ENCODE measurements around the gene PLA2G4D. TPM values are rescaled to one million over a fixed set of nuclear protein-coding genes. Genes with fewer than 3 reads are reported as not detected.

The PLA2G4D gene
- total and polyA plus RNA-seq, 9 donors: 0.04 to 0.22 (median 0.08) TPM; not detected in 2

- no peak for DNase-seq
- Histone ChIP-seq H3K9me3 (replicated peaks; ENCODE audit: control insufficient read depth, low read depth, low read length) (no peaks in the 10 kb centered on the region), H3K36me3 (ENCODE audit: control insufficient read depth, insufficient read depth, low read length) (no peaks in the 10 kb centered on the region), H3K4me3 (ENCODE audit: low read length) (no peak overlapping the region), H3K4me1 (ENCODE audit: control insufficient read depth, insufficient read depth, low read length) (peaks cover 46% of the 10 kb centered on the region), H3K27ac (ENCODE audit: low read length) (no peak overlapping the region), H3K27me3 (ENCODE audit: control insufficient read depth, insufficient read depth, low read length) (no peaks in the 10 kb centered on the region)
- 0% methylated on average over 4 of the region's 10 CpGs for WGBS (ENCODE audit: insufficient coverage)
These were observed 27.5 kb downstream of the PLA2G4D start for GRCh38 chr15:42066764-42067415.

GRCh38 chr15:42065468-42065867 is 28.9 kb downstream of the PLA2G4D start:
- no peak for DNase-seq
- H3K4me1 ChIP-seq (ENCODE audit: control insufficient read depth, insufficient read depth, low read length): peaks cover 45% of the 10 kb centered on the region
- H3K36me3 ChIP-seq (ENCODE audit: control insufficient read depth, insufficient read depth, low read length): no peaks in the 10 kb centered on the region
- 23% methylated on average over 6 of the region's 7 CpGs for WGBS (ENCODE audit: insufficient coverage)
- H3K4me3 ChIP-seq (ENCODE audit: low read length): no peak overlapping the region
- no peaks in the 10 kb centered on the region for H3K27me3 ChIP-seq (ENCODE audit: control insufficient read depth, insufficient read depth, low read length)
- peak overlapping the region; percentile 14 for H3K27ac ChIP-seq (ENCODE audit: low read length)
- no peaks in the 10 kb centered on the region for H3K9me3 ChIP-seq (replicated peaks; ENCODE audit: control insufficient read depth, low read depth, low read length)

DNA sequence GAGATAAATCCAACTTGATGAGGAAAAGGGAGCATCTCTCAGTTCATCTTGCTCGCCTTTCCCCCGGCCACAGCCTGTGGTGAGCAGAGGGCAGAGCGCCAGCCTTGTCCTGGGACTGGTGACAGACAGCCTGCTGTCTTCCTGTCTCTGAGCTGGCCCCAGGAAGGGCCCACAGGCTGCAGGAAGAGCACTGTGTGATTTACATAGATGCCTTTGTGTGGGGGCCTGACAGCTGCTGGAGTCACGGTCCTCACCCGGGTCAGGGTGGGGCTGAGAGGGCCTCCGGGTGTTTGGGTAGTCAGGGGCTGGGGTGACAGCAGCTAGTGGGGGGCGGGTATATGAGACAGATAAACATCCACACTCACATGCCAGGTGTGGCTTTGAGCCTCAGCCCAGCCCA is 29.3 kb downstream of the PLA2G4D start:
- Histone ChIP-seq H3K4me1 (ENCODE audit: control insufficient read depth, insufficient read depth, low read length) (peaks cover 41% of the 10 kb centered on the region), H3K27ac (ENCODE audit: low read length) (peak overlapping the region; percentile 14), H3K9me3 (replicated peaks; ENCODE audit: control insufficient read depth, low read depth, low read length) (no peaks in the 10 kb centered on the region), H3K36me3 (ENCODE audit: control insufficient read depth, insufficient read depth, low read length) (no peaks in the 10 kb centered on the region), H3K27me3 (ENCODE audit: control insufficient read depth, insufficient read depth, low read length) (no peaks in the 10 kb centered on the region), H3K4me3 (ENCODE audit: low read length) (no peak overlapping the region)
- peak; percentile 75 for DNase-seq
- 35% methylated on average over 3 of the region's 7 CpGs for WGBS (ENCODE audit: insufficient coverage)

DNA sequence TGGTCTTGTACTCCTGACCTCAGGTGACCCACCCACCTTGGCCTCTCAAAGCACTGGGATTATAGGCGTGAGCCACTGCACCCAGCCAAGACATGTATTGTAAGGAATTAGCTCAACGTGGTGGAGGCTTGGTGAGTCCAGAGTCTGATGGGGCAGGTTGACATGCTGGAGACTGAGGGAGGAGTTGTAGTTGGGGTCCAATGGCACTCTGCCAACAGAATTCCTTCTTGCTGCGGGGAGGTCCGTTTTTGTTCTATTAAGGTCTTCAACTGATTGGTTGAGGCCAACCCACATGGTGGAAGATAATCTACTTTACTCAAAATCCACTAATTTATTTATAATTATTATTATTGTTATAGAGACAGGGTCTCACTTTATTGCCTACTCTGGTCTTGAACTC is 30.1 kb downstream of the PLA2G4D start:
- H3K27me3 ChIP-seq (ENCODE audit: control insufficient read depth, insufficient read depth, low read length): no peaks in the 10 kb centered on the region
- DNase-seq: no peak
- H3K4me1 ChIP-seq (ENCODE audit: control insufficient read depth, insufficient read depth, low read length): peaks cover 33% of the 10 kb centered on the region
- H3K9me3 ChIP-seq (replicated peaks; ENCODE audit: control insufficient read depth, low read depth, low read length): no peaks in the 10 kb centered on the region
- no peak overlapping the region for H3K27ac ChIP-seq (ENCODE audit: low read length)
- no peak overlapping the region for H3K4me3 ChIP-seq (ENCODE audit: low read length)
- no peaks in the 10 kb centered on the region for H3K36me3 ChIP-seq (ENCODE audit: control insufficient read depth, insufficient read depth, low read length)
- 76% methylated on average over 3 of the region's 4 CpGs for WGBS (ENCODE audit: insufficient coverage)

DNA sequence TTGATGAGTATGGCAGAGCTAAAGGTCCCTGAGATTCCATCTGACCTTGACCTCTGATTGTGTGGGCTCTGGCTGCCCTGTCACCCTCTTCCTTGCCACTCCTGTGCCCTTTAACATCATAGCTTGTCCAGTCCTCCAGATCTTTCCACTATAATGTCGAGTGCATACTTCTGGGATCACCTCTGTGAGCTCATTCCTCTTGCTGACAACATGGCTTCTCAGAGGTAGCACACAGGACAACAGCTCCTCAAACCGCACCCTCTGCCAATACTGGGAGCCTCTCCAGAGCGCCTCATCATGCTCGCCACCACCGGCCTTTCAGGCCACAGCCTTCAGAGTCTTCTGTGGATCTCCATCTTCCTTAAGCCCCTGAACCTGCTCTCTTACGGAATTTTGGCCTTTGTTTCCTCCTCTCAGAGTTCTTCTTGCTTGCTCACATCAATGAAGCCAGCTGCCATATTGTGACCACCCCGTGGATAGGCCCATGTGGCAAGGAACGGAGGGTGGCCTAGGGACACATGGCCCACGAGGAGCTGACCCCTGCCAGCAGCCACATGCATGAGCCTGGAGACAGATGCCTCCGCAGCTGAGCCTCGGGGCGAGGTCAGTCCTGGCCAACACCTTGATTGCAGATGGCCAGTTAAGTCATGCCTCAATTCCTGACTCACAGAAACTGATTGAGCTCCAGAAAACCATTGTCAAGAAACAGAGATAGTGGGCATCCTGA is 31.1 kb downstream of the PLA2G4D start:
- WGBS (ENCODE audit: insufficient coverage): 84% methylated on average over 12 of the region's 12 CpGs
- Histone ChIP-seq H3K27ac (ENCODE audit: low read length) (no peak overlapping the region), H3K27me3 (ENCODE audit: control insufficient read depth, insufficient read depth, low read length) (no peaks in the 10 kb centered on the region), H3K4me1 (ENCODE audit: control insufficient read depth, insufficient read depth, low read length) (peaks cover 25% of the 10 kb centered on the region), H3K36me3 (ENCODE audit: control insufficient read depth, insufficient read depth, low read length) (no peaks in the 10 kb centered on the region), H3K9me3 (replicated peaks; ENCODE audit: control insufficient read depth, low read depth, low read length) (no peaks in the 10 kb centered on the region), H3K4me3 (ENCODE audit: low read length) (no peak overlapping the region)
- DNase-seq: no peak

DNA sequence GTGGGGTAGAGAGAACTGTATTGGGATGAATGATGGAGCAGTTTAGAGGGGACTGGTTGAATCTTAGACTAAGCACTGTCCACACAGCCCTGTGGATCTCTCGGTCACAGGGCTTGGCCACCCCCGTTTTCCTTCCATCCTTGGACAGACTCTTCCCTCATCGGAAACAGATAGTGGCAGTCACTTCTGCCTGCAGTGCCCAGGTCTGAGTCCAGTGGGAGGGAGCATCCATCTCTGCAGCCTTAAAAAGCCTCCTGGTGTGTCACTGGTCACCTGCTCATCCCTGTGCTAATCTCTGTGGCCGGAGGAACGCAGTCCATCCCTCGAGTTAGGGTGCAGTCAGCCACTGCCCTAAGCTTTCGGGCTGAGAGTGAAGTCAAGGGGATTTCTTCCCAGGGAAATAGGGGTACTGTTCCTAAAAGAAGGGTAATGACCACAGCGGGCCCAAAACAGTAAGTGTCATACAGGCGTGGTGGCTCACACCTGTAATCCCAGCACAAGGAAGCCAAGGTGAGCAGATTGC is 32.0 kb downstream of the PLA2G4D start:
- H3K27me3 ChIP-seq (ENCODE audit: control insufficient read depth, insufficient read depth, low read length): peaks cover 6% of the 10 kb centered on the region

DNA sequence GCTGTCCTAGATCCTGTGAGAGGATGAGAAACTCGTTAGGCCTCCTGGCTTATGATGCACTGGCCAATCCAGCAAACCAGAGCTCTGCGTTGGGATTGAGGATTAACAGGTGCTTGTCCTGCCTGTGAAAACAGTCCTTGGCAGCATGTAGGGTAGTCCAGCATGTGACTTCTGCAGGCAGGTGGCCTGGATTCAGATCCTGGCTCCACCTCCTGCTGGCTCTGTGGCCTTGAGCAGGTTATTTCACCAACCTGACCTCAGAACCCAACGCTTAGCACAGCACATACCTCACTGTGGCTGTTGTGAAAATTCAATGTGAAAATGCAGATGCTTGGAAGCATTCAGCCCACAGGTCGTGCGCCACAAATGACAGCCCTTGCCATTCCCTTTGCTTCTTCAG is 33.6 kb downstream of the PLA2G4D start:
- H3K27ac ChIP-seq (ENCODE audit: low read length): no peak overlapping the region
- peaks cover 15% of the 10 kb centered on the region for H3K27me3 ChIP-seq (ENCODE audit: control insufficient read depth, insufficient read depth, low read length)
- H3K9me3 ChIP-seq (replicated peaks; ENCODE audit: control insufficient read depth, low read depth, low read length): no peaks in the 10 kb centered on the region
- H3K36me3 ChIP-seq (ENCODE audit: control insufficient read depth, insufficient read depth, low read length): no peaks in the 10 kb centered on the region
- H3K4me3 ChIP-seq (ENCODE audit: low read length): no peak overlapping the region
- 69% methylated on average over 3 of the region's 5 CpGs for WGBS (ENCODE audit: insufficient coverage)
- peaks cover 35% of the 10 kb centered on the region for H3K4me1 ChIP-seq (ENCODE audit: control insufficient read depth, insufficient read depth, low read length)
- DNase-seq: no peak

More for the DNA sequence above, 32.0 kb downstream of the PLA2G4D start:
- WGBS (ENCODE audit: insufficient coverage): 90% methylated on average over 9 of the region's 9 CpGs
- Histone ChIP-seq H3K27ac (ENCODE audit: low read length) (no peak overlapping the region), H3K4me3 (ENCODE audit: low read length) (no peak overlapping the region), H3K4me1 (ENCODE audit: control insufficient read depth, insufficient read depth, low read length) (peaks cover 27% of the 10 kb centered on the region), H3K36me3 (ENCODE audit: control insufficient read depth, insufficient read depth, low read length) (no peaks in the 10 kb centered on the region), H3K9me3 (replicated peaks; ENCODE audit: control insufficient read depth, low read depth, low read length) (no peaks in the 10 kb centered on the region)
- no peak for DNase-seq

- Histone ChIP-seq H3K9me3 (replicated peaks; ENCODE audit: control insufficient read depth, low read depth, low read length) (no peaks in the 10 kb centered on the region), H3K27me3 (ENCODE audit: control insufficient read depth, insufficient read depth, low read length) (peaks cover 15% of the 10 kb centered on the region), H3K27ac (ENCODE audit: low read length) (no peak overlapping the region), H3K36me3 (ENCODE audit: control insufficient read depth, insufficient read depth, low read length) (no peaks in the 10 kb centered on the region), H3K4me3 (ENCODE audit: low read length) (no peak overlapping the region), H3K4me1 (ENCODE audit: control insufficient read depth, insufficient read depth, low read length) (peaks cover 32% of the 10 kb centered on the region)
- 91% methylated on average over 3 of the region's 4 CpGs for WGBS (ENCODE audit: insufficient coverage)
- no peak for DNase-seq
These were observed 33.9 kb downstream of the PLA2G4D start for GRCh38 chr15:42060477-42060763.

DNA sequence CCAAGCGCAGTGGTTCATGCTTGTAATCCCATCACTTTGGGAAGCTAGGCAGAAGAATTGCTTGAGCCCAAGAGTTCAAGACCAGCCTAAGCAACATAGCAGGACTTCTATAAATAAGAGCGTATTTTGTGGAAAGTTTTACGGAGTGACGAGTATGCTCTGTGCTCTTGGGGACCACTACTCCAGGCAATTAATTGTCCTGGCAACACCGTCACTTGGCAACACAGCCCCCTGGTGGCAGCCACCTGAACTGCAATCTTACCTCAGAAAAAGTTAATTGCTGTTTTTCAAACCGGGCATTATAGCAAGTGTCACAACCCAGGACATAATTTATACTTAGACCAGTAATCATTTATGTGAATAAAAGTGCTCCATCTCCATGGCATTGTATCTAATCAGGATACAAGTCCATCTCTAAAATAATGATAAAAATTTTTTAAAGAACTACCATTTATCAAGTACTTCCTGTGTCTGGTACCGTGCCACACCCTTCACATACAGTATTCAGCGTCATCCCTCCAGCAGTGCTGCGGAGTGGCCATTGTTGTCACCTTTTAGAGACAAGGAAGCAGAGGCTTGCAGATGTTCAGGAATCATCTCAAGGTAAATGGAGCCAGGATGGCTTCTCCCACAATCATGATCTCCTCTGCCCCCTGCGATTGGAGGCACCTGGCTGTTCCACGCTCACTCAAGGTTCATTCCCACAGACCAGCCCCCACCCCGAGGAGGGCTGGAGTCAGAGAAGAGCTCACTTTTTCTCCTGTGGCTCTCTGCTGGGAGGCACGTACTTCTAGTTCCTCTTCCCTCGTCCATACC is 34.5 kb downstream of the PLA2G4D start:
- 67% methylated on average over 7 of the region's 14 CpGs for WGBS (ENCODE audit: insufficient coverage)
- no peaks in the 10 kb centered on the region for H3K36me3 ChIP-seq (ENCODE audit: control insufficient read depth, insufficient read depth, low read length)
- H3K4me3 ChIP-seq (ENCODE audit: low read length): no peak overlapping the region
- H3K27ac ChIP-seq (ENCODE audit: low read length): no peak overlapping the region
- peaks cover 15% of the 10 kb centered on the region for H3K27me3 ChIP-seq (ENCODE audit: control insufficient read depth, insufficient read depth, low read length)
- peaks cover 27% of the 10 kb centered on the region for H3K4me1 ChIP-seq (ENCODE audit: control insufficient read depth, insufficient read depth, low read length)
- DNase-seq: no peak
- H3K9me3 ChIP-seq (replicated peaks; ENCODE audit: control insufficient read depth, low read depth, low read length): no peaks in the 10 kb centered on the region

- no peak for DNase-seq
- Histone ChIP-seq H3K4me1 (ENCODE audit: control insufficient read depth, insufficient read depth, low read length) (peaks cover 21% of the 10 kb centered on the region), H3K9me3 (replicated peaks; ENCODE audit: control insufficient read depth, low read depth, low read length) (no peaks in the 10 kb centered on the region), H3K4me3 (ENCODE audit: low read length) (no peak overlapping the region), H3K27ac (ENCODE audit: low read length) (no peak overlapping the region), H3K27me3 (ENCODE audit: control insufficient read depth, insufficient read depth, low read length) (peaks cover 15% of the 10 kb centered on the region), H3K36me3 (ENCODE audit: control insufficient read depth, insufficient read depth, low read length) (no peaks in the 10 kb centered on the region)
- WGBS (ENCODE audit: insufficient coverage): no CpG with 5 or more reads among the region's 3 CpGs
These were observed 35.6 kb downstream of the PLA2G4D start for GRCh38 chr15:42058791-42059190.
